Breast epithelium (tissue), 3 donors: ENCODE results near the gene GRIP2.

Experiments
- POLR2AphosphoS5 ChIP-seq, 3 donors: sonication (generic); formaldehyde crosslinking; IDR thresholded peaks; one replicate each; pipeline ENCODE4 v1.6.1; 2017; ENCODE audit warnings: antibody characterized with exemption in 3 of 3
- TF ChIP-seq, protein P1 (sequence below), 3 donors: fragments of 450-650 bp; IDR thresholded peaks; one replicate each; pipeline ENCODE4 v1.5.1; 2016 to 2017; ENCODE audit warnings: antibody characterized with exemption in 3 of 3, mild to moderate bottlenecking in 3 of 3, moderate library complexity in 3 of 3

DNA sequence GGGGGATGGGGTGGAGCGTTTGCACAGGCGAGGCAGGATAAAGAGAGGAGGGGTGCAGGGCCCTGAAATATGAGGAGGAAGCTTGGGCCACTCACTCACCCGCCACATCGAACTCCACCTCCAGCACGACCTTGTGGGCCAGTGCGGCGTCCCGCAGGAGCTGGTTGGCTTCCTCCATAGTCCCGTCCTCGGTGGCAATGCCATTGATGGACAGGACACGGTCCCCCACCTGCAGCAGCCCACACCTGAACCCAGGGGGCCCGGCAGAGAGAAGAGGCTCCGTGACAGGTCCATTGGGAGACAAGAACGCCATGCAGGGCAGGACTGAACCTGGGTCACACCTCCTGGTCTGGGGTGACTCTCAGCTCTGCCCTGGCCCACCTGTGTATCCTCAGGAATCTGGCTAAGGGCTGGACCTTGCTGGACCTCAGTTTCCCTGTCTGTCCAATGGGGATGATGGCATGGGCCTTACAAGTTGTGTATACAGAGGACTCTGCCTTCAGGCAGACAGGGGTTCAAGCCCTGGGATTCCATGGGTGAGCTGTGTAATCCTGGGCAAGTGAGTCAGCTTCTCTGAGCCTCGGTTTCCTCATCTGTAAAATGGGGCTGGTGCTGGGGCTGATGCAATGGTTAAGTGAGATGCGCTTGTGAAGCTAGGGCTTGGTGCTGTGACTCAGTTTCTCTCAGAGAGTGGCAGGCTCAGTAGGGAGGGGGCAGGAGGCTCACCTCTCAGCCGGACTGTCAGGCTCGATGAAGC is 26.4 kb downstream of the GRIP2 start:
- TF ChIP-seq, protein P1, sequence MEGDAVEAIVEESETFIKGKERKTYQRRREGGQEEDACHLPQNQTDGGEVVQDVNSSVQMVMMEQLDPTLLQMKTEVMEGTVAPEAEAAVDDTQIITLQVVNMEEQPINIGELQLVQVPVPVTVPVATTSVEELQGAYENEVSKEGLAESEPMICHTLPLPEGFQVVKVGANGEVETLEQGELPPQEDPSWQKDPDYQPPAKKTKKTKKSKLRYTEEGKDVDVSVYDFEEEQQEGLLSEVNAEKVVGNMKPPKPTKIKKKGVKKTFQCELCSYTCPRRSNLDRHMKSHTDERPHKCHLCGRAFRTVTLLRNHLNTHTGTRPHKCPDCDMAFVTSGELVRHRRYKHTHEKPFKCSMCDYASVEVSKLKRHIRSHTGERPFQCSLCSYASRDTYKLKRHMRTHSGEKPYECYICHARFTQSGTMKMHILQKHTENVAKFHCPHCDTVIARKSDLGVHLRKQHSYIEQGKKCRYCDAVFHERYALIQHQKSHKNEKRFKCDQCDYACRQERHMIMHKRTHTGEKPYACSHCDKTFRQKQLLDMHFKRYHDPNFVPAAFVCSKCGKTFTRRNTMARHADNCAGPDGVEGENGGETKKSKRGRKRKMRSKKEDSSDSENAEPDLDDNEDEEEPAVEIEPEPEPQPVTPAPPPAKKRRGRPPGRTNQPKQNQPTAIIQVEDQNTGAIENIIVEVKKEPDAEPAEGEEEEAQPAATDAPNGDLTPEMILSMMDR (IDR thresholded peaks at IDR 0.05) = no peak
- no peak for TF ChIP-seq POLR2AphosphoS5 (IDR thresholded peaks at IDR 0.05)
